ENCODE data around the gene RPUSD2.

The RPUSD2 gene

GRCh38 chr15:40536501-40536900, 32.6 kb upstream of the RPUSD2 start:
- TF ChIP-seq CTCF (IDR thresholded peaks at IDR 0.05; ENCODE audit: insufficient read depth, missing control alignments): no peak
- FAIRE-seq (no peak), DNase-seq (ENCODE audit: insufficient read length, low spot score) (no peak)

- DNase-seq (ENCODE audit: insufficient read length, low spot score) (no peak), FAIRE-seq (no peak)
- no peak for TF ChIP-seq CTCF (IDR thresholded peaks at IDR 0.05; ENCODE audit: insufficient read depth, missing control alignments)
Observed at GRCh38 chr15:40538976-40539375, 30.1 kb upstream of the RPUSD2 start.

GRCh38 chr15:40543082-40543481, 26.0 kb upstream of the RPUSD2 start:
- FAIRE-seq: no peak
- DNase-seq (ENCODE audit: insufficient read length, low spot score): no peak
- no peak for TF ChIP-seq CTCF (IDR thresholded peaks at IDR 0.05; ENCODE audit: insufficient read depth, missing control alignments)

GRCh38 chr15:40543631-40544294, 25.3 kb upstream of the RPUSD2 start:
- no peak for TF ChIP-seq CTCF (IDR thresholded peaks at IDR 0.05; ENCODE audit: insufficient read depth, missing control alignments)
- DNase-seq (ENCODE audit: insufficient read length, low spot score): no peak
- no peak for FAIRE-seq

- no peak for FAIRE-seq
- DNase-seq (ENCODE audit: insufficient read length, low spot score): no peak
- no peak for TF ChIP-seq CTCF (IDR thresholded peaks at IDR 0.05; ENCODE audit: insufficient read depth, missing control alignments)
Observed at GRCh38 chr15:40545457-40545856, 23.6 kb upstream of the RPUSD2 start.

GRCh38 chr15:40548610-40549009, 20.5 kb upstream of the RPUSD2 start:
- DNase-seq (ENCODE audit: insufficient read length, low spot score): no peak
- FAIRE-seq: no peak

More at GRCh38 chr15:40548610-40549009, 20.5 kb upstream of the RPUSD2 start:
- no peak for TF ChIP-seq CTCF (IDR thresholded peaks at IDR 0.05; ENCODE audit: insufficient read depth, missing control alignments)

Data from D721Med (cell line).